CD14-positive monocyte (primary cell): ENCODE results near the gene BRAT1. TPM values are rescaled to one million over a fixed set of nuclear protein-coding genes. Genes with fewer than 3 reads are reported as not detected.

ENCODE experiments used
- DNase-seq, 3 donors: peaks; one replicate each; pipeline ENCODE4 v3.0.0-alpha.2; 2011 to 2022
- H2AFZ ChIP-seq: 2 replicates; pipeline ENCODE4 v1.6.0; 2012; ENCODE audit warnings: mild to moderate bottlenecking, low read depth, low read length, inconsistent platforms; ENCODE audit not compliant: insufficient read depth, poor library complexity, severe bottlenecking
- H3K27ac ChIP-seq, 2 donors: 1 replicate in 1 of 2; 2 replicates in 1 of 2; pipeline ENCODE4 v1.5.1; 2012 to 2013; ENCODE audit warnings: low read length in 2 of 2, control low read depth in 1 of 2, inconsistent platforms in 1 of 2, low read depth in 1 of 2, mild to moderate bottlenecking in 1 of 2
- H3K27me3 ChIP-seq, 2 donors: one replicate each; pipeline versions ENCODE4 v1.6.0 to v1.6.1; 2011 to 2013; ENCODE audit warnings: low read length in 2 of 2; ENCODE audit not compliant: control insufficient read depth in 2 of 2, insufficient read depth in 2 of 2
- H3K36me3 ChIP-seq, 2 donors: replicated peaks in 1 of 2; 1 replicate in 1 of 2; 2 replicates in 1 of 2; pipeline versions ENCODE4 v1.5.1 to v1.6.1; 2012 to 2013; ENCODE audit warnings: low read length in 2 of 2, control low read depth in 1 of 2, inconsistent platforms in 1 of 2, mild to moderate bottlenecking in 1 of 2; ENCODE audit not compliant: insufficient read depth in 2 of 2, control insufficient read depth in 1 of 2
- H3K4me1 ChIP-seq, 2 donors: 1 replicate in 1 of 2; 2 replicates in 1 of 2; pipeline versions ENCODE4 v1.5.1 to v1.6.1; 2012 to 2013; ENCODE audit warnings: low read length in 2 of 2, control low read depth in 1 of 2, inconsistent platforms in 1 of 2, mild to moderate bottlenecking in 1 of 2, moderate library complexity in 1 of 2; ENCODE audit not compliant: insufficient read depth in 2 of 2, control insufficient read depth in 1 of 2
- H3K4me2 ChIP-seq: replicated peaks from 2 replicates; pipeline ENCODE3; 2012; ENCODE audit warnings: low read length, moderate library complexity, mild to moderate bottlenecking; ENCODE audit not compliant: poor library complexity, severe bottlenecking; ENCODE audit errors: extremely low read depth
- H3K4me3 ChIP-seq, 3 experiments: fragments of 200-600 bp in 1 of 3; sonication (generic) in 1 of 3; replicated peaks in 1 of 3; 1 replicate in 2 of 3; 2 replicates in 1 of 3; pipeline ENCODE4 v1.5.1; 2011 to 2013; ENCODE audit warnings: low read length in 3 of 3, mild to moderate bottlenecking in 3 of 3, control low read depth in 2 of 3, low read depth in 2 of 3, inconsistent platforms in 1 of 3, moderate library complexity in 1 of 3
- H3K79me2 ChIP-seq: 2 replicates; pipeline ENCODE4 v1.6.0; 2012; ENCODE audit warnings: mild to moderate bottlenecking, control low read depth, inconsistent platforms, low read length, moderate library complexity; ENCODE audit not compliant: insufficient read depth
- H3K9ac ChIP-seq: 2 replicates; pipeline ENCODE4 v1.6.0; 2017; ENCODE audit warnings: low read length, mild to moderate bottlenecking; ENCODE audit not compliant: insufficient read depth, poor library complexity, severe bottlenecking
- H3K9me3 ChIP-seq, 2 donors: replicated peaks in 1 of 2; 1 replicate in 1 of 2; 2 replicates in 1 of 2; pipeline versions ENCODE4 v1.5.1 to v1.6.1; 2012 to 2013; ENCODE audit warnings: low read length in 2 of 2, control low read depth in 1 of 2; ENCODE audit not compliant: control insufficient read depth in 1 of 2, insufficient read depth in 1 of 2
- H4K20me1 ChIP-seq: 2 replicates; pipeline ENCODE4 v1.6.0; 2012; ENCODE audit warnings: mild to moderate bottlenecking, low read length, control low read depth, moderate library complexity; ENCODE audit not compliant: insufficient read depth
- H3K27ac Mint-ChIP-seq, 7 donors: one replicate each; pipeline ENCODE4 v1.8.0; 2020; ENCODE audit warnings: mild to moderate bottlenecking in 7 of 7, mixed read lengths in 7 of 7, moderate library complexity in 6 of 7, inconsistent platforms in 2 of 7
- H3K27me3 Mint-ChIP-seq, 3 donors: one replicate each; pipeline ENCODE4 v1.8.0; 2021 to 2022; ENCODE audit warnings: low read depth in 3 of 3, mild to moderate bottlenecking in 3 of 3, mixed read lengths in 3 of 3, moderate library complexity in 3 of 3, inconsistent platforms in 1 of 3
- H3K36me3 Mint-ChIP-seq, 2 donors: one replicate each; pipeline ENCODE4 v1.8.0; 2020; ENCODE audit warnings: mixed read lengths in 2 of 2, inconsistent platforms in 1 of 2, mild to moderate bottlenecking in 1 of 2
- H3K4me1 Mint-ChIP-seq: one replicate; pipeline ENCODE4 v1.8.0; 2020; ENCODE audit warnings: mild to moderate bottlenecking, mixed read lengths
- H3K4me3 Mint-ChIP-seq, 2 donors: one replicate each; pipeline ENCODE4 v1.8.0; 2020; ENCODE audit warnings: mild to moderate bottlenecking in 2 of 2, mixed read lengths in 2 of 2, moderate library complexity in 1 of 2
- H3K9me3 Mint-ChIP-seq, 7 donors: one replicate each; pipeline ENCODE4 v1.8.0; 2020 to 2022; ENCODE audit warnings: mixed read lengths in 7 of 7, mild to moderate bottlenecking in 6 of 7, moderate library complexity in 6 of 7, inconsistent platforms in 2 of 7
- CTCF ChIP-seq: fragments of 200-600 bp; IDR thresholded peaks from one replicate; pipeline ENCODE4 v1.8.0; 2022; ENCODE audit warnings: antibody characterized with exemption, mild to moderate bottlenecking
- WGBS: methylation state at CpG from one replicate; pipeline ENCODE4 v1.1.5; 2013; ENCODE audit warnings: missing lambda C conversion rate; ENCODE audit not compliant: insufficient coverage; 5-methylcytosine and 5-hydroxymethylcytosine counted together
- intact Hi-C, 2 donors: fragments of 100-400 bp; cut with micrococcal nuclease; formaldehyde crosslinking; loops; one replicate each; pipeline versions ENCODE4 v1.15.0 to v1.15.1; 2023
- polyA plus RNA-seq, 3 donors: library from polyadenylated mRNA; depleted of rRNA in 1 of 3; unstranded in 2 of 3; stranded (reverse) in 1 of 3; fragments of 300-500 nt in 2 of 3; fragments of >200 nt in 1 of 3; fragmentation: Illumina TruSeq in 2 of 3; gene quantifications; 1 replicate in 2 of 3; 2 replicates in 1 of 3; pipeline ENCODE4 v1.2.3, GENCODE V29; 2012 to 2021

Gene BRAT1
- polyA plus RNA-seq, 3 donors = 31.6 to 34.2 (median 32.5) TPM

- Histone ChIP-seq H3K9ac (no peak overlapping the region), H3K79me2 (no peaks in the 10 kb centered on the region), H3K4me1 (no peaks in the 10 kb centered on the region), H3K27ac (no peak overlapping the region), H3K4me3 (no peak overlapping the region), H3K27me3 (no peaks in the 10 kb centered on the region), H3K9me3 (no peaks in the 10 kb centered on the region), H3K36me3 (peaks cover 29 to 52% of the 10 kb centered on the region in 2 donors), H4K20me1 (no peaks in the 10 kb centered on the region), H2AFZ (no peak overlapping the region), H3K4me2 (no peak overlapping the region)
- 97% methylated on average over 18 of the region's 19 CpGs for WGBS
- no peak for TF ChIP-seq CTCF
- Mint-ChIP-seq H3K9me3 (peaks cover 0 to 3% (median 0%) of the 10 kb centered on the region in 7 donors), H3K27me3 (peaks cover 0 to 2% (median 0%) of the 10 kb centered on the region in 3 donors), H3K36me3 (peaks cover 39 to 67% of the 10 kb centered on the region in 2 donors), H3K4me3 (no peak overlapping the region), H3K4me1 (no peaks in the 10 kb centered on the region), H3K27ac (no peak overlapping the region)
- DNase-seq = no peak
- intact Hi-C loops = no loop called here
These were observed 30.1 kb upstream of the BRAT1 start for GRCh38 chr7:2585446-2585845.

GRCh38 chr7:2583798-2584580 is 28.7 kb upstream of the BRAT1 start:
- no peaks in the 10 kb centered on the region for H3K79me2 ChIP-seq
- H3K36me3 ChIP-seq = peaks cover 23 to 49% of the 10 kb centered on the region in 2 donors
- no peaks in the 10 kb centered on the region for H3K4me1 ChIP-seq
- H3K4me3 ChIP-seq = no peak overlapping the region
- Mint-ChIP-seq H3K27me3 (peaks cover 0 to 2% (median 0%) of the 10 kb centered on the region in 3 donors), H3K4me3 (no peak overlapping the region), H3K27ac (no peak overlapping the region), H3K36me3 (peaks cover 44 to 70% of the 10 kb centered on the region in 2 donors), H3K4me1 (no peaks in the 10 kb centered on the region), H3K9me3 (peaks cover 0 to 3% (median 0%) of the 10 kb centered on the region in 7 donors)
- no peak overlapping the region for H2AFZ ChIP-seq
- intact Hi-C loops = no loop called here
- no peak overlapping the region for H3K4me2 ChIP-seq
- TF ChIP-seq CTCF = no peak
- 96% methylated on average over 27 of the region's 54 CpGs for WGBS
- no peaks in the 10 kb centered on the region for H4K20me1 ChIP-seq
- H3K27me3 ChIP-seq = no peaks in the 10 kb centered on the region
- no peaks in the 10 kb centered on the region for H3K9me3 ChIP-seq
- H3K27ac ChIP-seq = no peak overlapping the region
- DNase-seq = no peak
- no peak overlapping the region for H3K9ac ChIP-seq
